IMR-90 (cell line): ENCODE measurements around the gene IFNA1. TPM values are rescaled to one million over a fixed set of nuclear protein-coding genes. Genes with fewer than 3 reads are reported as not detected.

ENCODE experiments used
- ATAC-seq: fragments of 200-7000 bp; cut with Tn5 transposase; 2 replicates; pipeline ENCODE4 v1.9.1; 2020; ENCODE audit warnings: low read depth, mild to moderate bottlenecking, moderate library complexity
- BruUV-seq: library from RNA; stranded (reverse); fragments of 400-500 nt; replicated peaks from 2 replicates; lab custom pipeline; 2021; lab: Mats Ljungman, UMichigan
- CTCF ChIA-PET: fragments of 300-600 bp; formaldehyde crosslinking; extraction: SDS; loops from one replicate; lab custom pipeline; 2021; ENCODE audit warnings: antibody characterized with exemption; lab: Yijun Ruan, JAX
- POLR2A ChIA-PET: fragments of 300-600 bp; sonication (Branson Sonifier 250); formaldehyde crosslinking; loops from one replicate; lab custom pipeline; 2022; ENCODE audit warnings: antibody characterized with exemption; ENCODE audit not compliant: unreplicated experiment; lab: Charles Lee
- DNase-seq: peaks from one replicate; pipeline ENCODE4 v3.0.0; 2013
- H2AFZ ChIP-seq: replicated peaks from 2 replicates; pipeline ENCODE3; 2013; ENCODE audit warnings: low read length, mild to moderate bottlenecking; ENCODE audit not compliant: poor library complexity
- H2AK5ac ChIP-seq: 2 replicates; pipeline ENCODE4 v1.6.1; 2013; ENCODE audit warnings: low read depth, low read length, inconsistent platforms
- H2AK9ac ChIP-seq: replicated peaks from 2 replicates; pipeline ENCODE3; 2013; ENCODE audit warnings: mild to moderate bottlenecking, low read depth, low read length, moderate library complexity; ENCODE audit not compliant: poor library complexity
- H2BK120ac ChIP-seq: 2 replicates; pipeline ENCODE4 v1.6.1; 2013; ENCODE audit warnings: low read depth, low read length, inconsistent platforms
- H2BK15ac ChIP-seq: 3 replicates; pipeline ENCODE4 v1.6.1; 2013; ENCODE audit warnings: low read depth, low read length, inconsistent platforms
- H2BK20ac ChIP-seq: 2 replicates; pipeline ENCODE4 v1.6.1; 2013; ENCODE audit warnings: low read depth, mild to moderate bottlenecking, inconsistent platforms, low read length, moderate library complexity
- H2BK5ac ChIP-seq: 2 replicates; pipeline ENCODE4 v1.6.1; 2013; ENCODE audit warnings: mild to moderate bottlenecking, low read depth, low read length, inconsistent platforms; ENCODE audit not compliant: poor library complexity, severe bottlenecking
- H3K14ac ChIP-seq: replicated peaks from 2 replicates; pipeline ENCODE4 v1.6.1; 2013; ENCODE audit warnings: low read depth, low read length, inconsistent platforms
- H3K18ac ChIP-seq: 2 replicates; pipeline ENCODE4 v1.6.1; 2013; ENCODE audit warnings: low read depth, low read length, control low read depth
- H3K23ac ChIP-seq: 2 replicates; pipeline ENCODE4 v1.6.1; 2013; ENCODE audit warnings: low read depth, low read length, inconsistent platforms
- H3K27ac ChIP-seq: 2 replicates; pipeline ENCODE4 v1.5.1; 2013; ENCODE audit warnings: mild to moderate bottlenecking, control low read depth, low read length; ENCODE audit not compliant: insufficient read depth
- H3K27me3 ChIP-seq: 2 replicates; pipeline ENCODE4 v1.6.1; 2013; ENCODE audit warnings: low read length; ENCODE audit not compliant: control insufficient read depth, insufficient read depth
- H3K36me3 ChIP-seq: 2 replicates; pipeline ENCODE4 v1.6.1; 2013; ENCODE audit warnings: low read length, mixed read lengths; ENCODE audit not compliant: control insufficient read depth, insufficient read depth
- H3K4ac ChIP-seq: 2 replicates; pipeline ENCODE4 v1.6.1; 2013; ENCODE audit warnings: low read depth, low read length, inconsistent platforms
- H3K4me1 ChIP-seq: 2 replicates; pipeline ENCODE4 v1.6.1; 2013; ENCODE audit warnings: low read length, mixed read lengths; ENCODE audit not compliant: control insufficient read depth, insufficient read depth
- H3K4me2 ChIP-seq: 2 replicates; pipeline ENCODE4 v1.6.1; 2013; ENCODE audit warnings: low read depth, mild to moderate bottlenecking, control low read depth, low read length, moderate library complexity
- H3K4me3 ChIP-seq: 2 replicates; pipeline ENCODE4 v1.5.1; 2013; ENCODE audit warnings: low read depth, mild to moderate bottlenecking, control low read depth, low read length, moderate library complexity; ENCODE audit not compliant: insufficient read depth
- H3K56ac ChIP-seq: 2 replicates; pipeline ENCODE4 v1.6.1; 2013; ENCODE audit warnings: low read length, inconsistent platforms; ENCODE audit not compliant: insufficient read depth; ENCODE audit errors: extremely low read depth
- H3K79me1 ChIP-seq, 2 experiments: 2 replicates each; pipeline ENCODE4 v1.6.1; 2013; ENCODE audit warnings: low read length in 2 of 2, inconsistent platforms in 1 of 2, low read depth in 1 of 2
- H3K9ac ChIP-seq: 2 replicates; pipeline ENCODE4 v1.6.1; 2013; ENCODE audit warnings: low read depth, low read length, control low read depth
- H3K9me1 ChIP-seq: 2 replicates; pipeline ENCODE4 v1.6.1; 2013; ENCODE audit warnings: low read length, inconsistent platforms; ENCODE audit not compliant: insufficient read depth
- H3K9me3 ChIP-seq: 2 replicates; pipeline ENCODE4 v1.6.1; 2013; ENCODE audit warnings: low read length; ENCODE audit not compliant: control insufficient read depth, insufficient read depth
- H4K20me1 ChIP-seq: 2 replicates; pipeline ENCODE4 v1.6.1; 2013; ENCODE audit warnings: low read length, inconsistent platforms; ENCODE audit not compliant: insufficient read depth
- H4K5ac ChIP-seq: 2 replicates; pipeline ENCODE4 v1.6.1; 2013; ENCODE audit warnings: mild to moderate bottlenecking, low read depth, low read length, control low read depth
- H4K8ac ChIP-seq, 2 experiments: 2 replicates each; pipeline ENCODE4 v1.6.1; 2013; ENCODE audit warnings: low read depth in 2 of 2, low read length in 2 of 2, control low read depth in 1 of 2, inconsistent platforms in 1 of 2
- H4K91ac ChIP-seq: 2 replicates; pipeline ENCODE4 v1.6.1; 2013; ENCODE audit warnings: low read depth, low read length, inconsistent platforms; ENCODE audit not compliant: insufficient read depth
- BHLHE40 ChIP-seq: fragments of 150-350 bp; IDR thresholded peaks from 2 replicates; pipeline ENCODE4 v1.6.1; 2016; ENCODE audit warnings: mild to moderate bottlenecking, low read depth, low read length
- FOS ChIP-seq: fragments of 150-350 bp; IDR thresholded peaks from 2 replicates; pipeline ENCODE4 v1.6.1; 2016; ENCODE audit warnings: low read depth, low read length
- MAFK ChIP-seq: IDR thresholded peaks from 2 replicates; pipeline ENCODE4 v1.6.1; 2012; ENCODE audit warnings: low read depth, low read length, improper control_type of control experiment
- MAZ ChIP-seq: IDR thresholded peaks from 2 replicates; pipeline ENCODE4 v1.6.1; 2012; ENCODE audit warnings: low read depth, mild to moderate bottlenecking, low read length, improper control_type of control experiment, moderate library complexity, borderline replicate concordance
- MXI1 ChIP-seq: IDR thresholded peaks from 2 replicates; pipeline ENCODE4 v1.6.1; 2012; ENCODE audit warnings: low read depth, mild to moderate bottlenecking, low read length, moderate library complexity, borderline replicate concordance
- NFE2L2 ChIP-seq: fragments of 150-350 bp; IDR thresholded peaks from 2 replicates; pipeline ENCODE4 v1.6.1; 2016; ENCODE audit warnings: low read depth, mild to moderate bottlenecking, low read length
- RAD21 ChIP-seq: IDR thresholded peaks from 2 replicates; pipeline ENCODE4 v1.6.1; 2012; ENCODE audit warnings: low read length, improper control_type of control experiment
- RCOR1 ChIP-seq: IDR thresholded peaks from 2 replicates; pipeline ENCODE4 v1.6.1; 2012; ENCODE audit warnings: mild to moderate bottlenecking, low read length, improper control_type of control experiment; ENCODE audit not compliant: insufficient replicate concordance
- RFX5 ChIP-seq: IDR thresholded peaks from 2 replicates; pipeline ENCODE4 v1.8.0; 2012; ENCODE audit warnings: low read depth, mild to moderate bottlenecking, low read length, moderate library complexity
- SMC3 ChIP-seq: fragments of 150-350 bp; IDR thresholded peaks from 2 replicates; pipeline ENCODE4 v1.6.1; 2016; ENCODE audit warnings: low read depth, mild to moderate bottlenecking, antibody characterized with exemption, low read length, moderate library complexity
- WGBS, 2 experiments: methylation state at CpG; one replicate each; pipeline versions ENCODE4 v1.1.5 to v1.1.7; 2013; ENCODE audit warnings: missing lambda C conversion rate in 2 of 2; ENCODE audit not compliant: insufficient read length in 1 of 2; ENCODE audit errors: extremely low coverage in 2 of 2; 5-methylcytosine and 5-hydroxymethylcytosine counted together
- dilution Hi-C: fragments of 300-500 bp; cut with HindIII; formaldehyde crosslinking; loops from one replicate; pipeline ENCODE4 v1.14.3; 2018; ENCODE audit warnings: low sequenced_read_pairs; ENCODE audit not compliant: unreplicated experiment
- in situ Hi-C: fragments of 300-500 bp; cut with MboI; formaldehyde crosslinking; loops from 3 replicates; pipeline ENCODE4 v1.14.3; 2019; ENCODE audit warnings: low sequenced_read_pairs, inconsistent platforms, mixed read lengths
- intact Hi-C: fragments of 100-400 bp; cut with micrococcal nuclease; formaldehyde crosslinking; loops from 2 replicates; pipeline ENCODE4 v1.10.0; 2022
- polyA plus RNA-seq, 3 experiments: library from polyadenylated mRNA; depleted of rRNA; stranded (reverse); fragments of >200 nt; gene quantifications; 2 replicates each; pipeline ENCODE4 v1.2.3, GENCODE V29; 2012; ENCODE audit warnings: low replicate concordance in 1 of 3
- total RNA-seq: library from RNA; depleted of rRNA; stranded (reverse); fragments of >200 nt; gene quantifications from 2 replicates; pipeline ENCODE4 v1.2.3, GENCODE V29; 2012
- TF ChIP-seq, protein P1 (sequence below): fragments of 150-350 bp; IDR thresholded peaks from 2 replicates; pipeline ENCODE4 v1.6.1; 2017; ENCODE audit warnings: mild to moderate bottlenecking, antibody characterized with exemption, low read length, low read depth
- TF ChIP-seq, protein P2 (sequence below): fragments of 150-350 bp; IDR thresholded peaks from 2 replicates; pipeline ENCODE4 v1.6.1; 2016; ENCODE audit warnings: low read depth, mild to moderate bottlenecking, low read length, moderate library complexity, borderline replicate concordance
- TF ChIP-seq, protein P3 (sequence below): conservative IDR thresholded peaks from 2 replicates; pipeline ENCODE4 v1.5.1; 2012; ENCODE audit warnings: mild to moderate bottlenecking, low read depth, low read length, improper control_type of control experiment

IFNA1 gene
- total and polyA plus RNA-seq, 2 of the 4 experiments (the other 2 are of a cell fraction), result not detected

DNA sequence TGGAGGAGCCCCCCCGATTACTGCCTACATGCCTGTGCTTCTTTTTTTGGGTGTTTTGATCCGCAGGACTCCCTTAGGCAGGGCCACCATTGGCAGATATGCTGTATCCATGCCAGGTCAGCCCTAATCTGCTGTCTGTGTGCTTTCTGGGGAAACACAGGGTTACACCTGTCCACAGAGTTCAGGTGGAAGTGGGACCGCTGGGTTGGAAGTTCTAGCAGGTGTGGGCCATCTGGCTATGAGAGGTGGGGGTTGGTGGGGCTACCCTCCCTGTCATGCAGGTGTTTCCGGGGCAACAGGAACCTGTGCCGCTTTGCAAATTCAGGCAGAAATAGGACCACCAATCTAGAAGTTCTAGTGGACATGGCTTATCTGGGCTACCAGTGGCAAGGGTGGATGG, 24.9 kb downstream of the IFNA1 start:
- Histone ChIP-seq H3K36me3 (no peaks in the 10 kb centered on the region), H2BK20ac (no peak overlapping the region), H3K79me1 (no peaks in the 10 kb centered on the region), H3K4me2 (no peak overlapping the region), H4K20me1 (no peaks in the 10 kb centered on the region), H2BK120ac (no peak overlapping the region), H3K18ac (no peak overlapping the region), H4K91ac (no peak overlapping the region), H3K9ac (no peak overlapping the region), H3K4ac (no peak overlapping the region), H4K8ac (no peak overlapping the region), H3K4me3 (no peak overlapping the region), H2BK15ac (no peak overlapping the region), H3K14ac (no peak overlapping the region), H3K27ac (no peak overlapping the region), H3K27me3 (no peaks in the 10 kb centered on the region), H2AK5ac (no peak overlapping the region), H2BK5ac (no peak overlapping the region), H2AFZ (no peak overlapping the region), H3K9me3 (no peaks in the 10 kb centered on the region), H3K23ac (no peak overlapping the region), H3K56ac (no peak overlapping the region), H3K9me1 (no peaks in the 10 kb centered on the region), H4K5ac (no peak overlapping the region), H3K4me1 (no peaks in the 10 kb centered on the region), H2AK9ac (no peak overlapping the region)
- CTCF ChIA-PET, result interaction anchor here (0.5 to 2.6 kb wide), 6 partner anchors 10 to 335 kb away, joined by 3 to 20 read pairs (median 4); partner anchors contain the start of gene KLHL9
- POLR2A ChIA-PET, result no interaction called here
- ATAC-seq (no peak), DNase-seq (no peak)
- BruUV-seq, result no TSS peak
- 100% methylated on average over 2 of the region's 5 CpGs; no CpG with 5 or more reads in 1 of the 2 experiments for WGBS, 2 experiments
- intact Hi-C loops, result no loop called here
- no peak for TF ChIP-seq SMC3
- no peak for TF ChIP-seq FOS
- TF ChIP-seq, protein P1, sequence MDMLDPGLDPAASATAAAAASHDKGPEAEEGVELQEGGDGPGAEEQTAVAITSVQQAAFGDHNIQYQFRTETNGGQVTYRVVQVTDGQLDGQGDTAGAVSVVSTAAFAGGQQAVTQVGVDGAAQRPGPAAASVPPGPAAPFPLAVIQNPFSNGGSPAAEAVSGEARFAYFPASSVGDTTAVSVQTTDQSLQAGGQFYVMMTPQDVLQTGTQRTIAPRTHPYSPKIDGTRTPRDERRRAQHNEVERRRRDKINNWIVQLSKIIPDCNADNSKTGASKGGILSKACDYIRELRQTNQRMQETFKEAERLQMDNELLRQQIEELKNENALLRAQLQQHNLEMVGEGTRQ, result no peak
- no peak for TF ChIP-seq MAZ
- TF ChIP-seq RAD21, result no peak
- TF ChIP-seq RCOR1, result no peak
- TF ChIP-seq RFX5, result no peak
- TF ChIP-seq MAFK, result no peak
- no peak for TF ChIP-seq MXI1
- TF ChIP-seq, protein P2, sequence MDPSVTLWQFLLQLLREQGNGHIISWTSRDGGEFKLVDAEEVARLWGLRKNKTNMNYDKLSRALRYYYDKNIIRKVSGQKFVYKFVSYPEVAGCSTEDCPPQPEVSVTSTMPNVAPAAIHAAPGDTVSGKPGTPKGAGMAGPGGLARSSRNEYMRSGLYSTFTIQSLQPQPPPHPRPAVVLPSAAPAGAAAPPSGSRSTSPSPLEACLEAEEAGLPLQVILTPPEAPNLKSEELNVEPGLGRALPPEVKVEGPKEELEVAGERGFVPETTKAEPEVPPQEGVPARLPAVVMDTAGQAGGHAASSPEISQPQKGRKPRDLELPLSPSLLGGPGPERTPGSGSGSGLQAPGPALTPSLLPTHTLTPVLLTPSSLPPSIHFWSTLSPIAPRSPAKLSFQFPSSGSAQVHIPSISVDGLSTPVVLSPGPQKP, result no peak
- TF ChIP-seq BHLHE40, result no peak
- TF ChIP-seq, protein P3, sequence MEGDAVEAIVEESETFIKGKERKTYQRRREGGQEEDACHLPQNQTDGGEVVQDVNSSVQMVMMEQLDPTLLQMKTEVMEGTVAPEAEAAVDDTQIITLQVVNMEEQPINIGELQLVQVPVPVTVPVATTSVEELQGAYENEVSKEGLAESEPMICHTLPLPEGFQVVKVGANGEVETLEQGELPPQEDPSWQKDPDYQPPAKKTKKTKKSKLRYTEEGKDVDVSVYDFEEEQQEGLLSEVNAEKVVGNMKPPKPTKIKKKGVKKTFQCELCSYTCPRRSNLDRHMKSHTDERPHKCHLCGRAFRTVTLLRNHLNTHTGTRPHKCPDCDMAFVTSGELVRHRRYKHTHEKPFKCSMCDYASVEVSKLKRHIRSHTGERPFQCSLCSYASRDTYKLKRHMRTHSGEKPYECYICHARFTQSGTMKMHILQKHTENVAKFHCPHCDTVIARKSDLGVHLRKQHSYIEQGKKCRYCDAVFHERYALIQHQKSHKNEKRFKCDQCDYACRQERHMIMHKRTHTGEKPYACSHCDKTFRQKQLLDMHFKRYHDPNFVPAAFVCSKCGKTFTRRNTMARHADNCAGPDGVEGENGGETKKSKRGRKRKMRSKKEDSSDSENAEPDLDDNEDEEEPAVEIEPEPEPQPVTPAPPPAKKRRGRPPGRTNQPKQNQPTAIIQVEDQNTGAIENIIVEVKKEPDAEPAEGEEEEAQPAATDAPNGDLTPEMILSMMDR, result no peak
- no peak for TF ChIP-seq NFE2L2
- dilution Hi-C loops, result no loop called here
- in situ Hi-C loops, result no loop called here
